GM21619 (cell line): ENCODE results near the gene PCBP3.
A peak's percentile ranks its signal among the peaks of the same experiment; 100 is the strongest.
"Not testable (repeated sequence)": the region's sequence is repeated elsewhere in the genome, so short reads cannot be mapped to it uniquely, and the experiment has no call there.

ENCODE experiments used
- ATAC-seq: cut with Tn5 transposase; IDR thresholded peaks from one replicate; pipeline ENCODE4 v1.9.1; 2021; ENCODE audit not compliant: unreplicated experiment

PCBP3 gene

DNA sequence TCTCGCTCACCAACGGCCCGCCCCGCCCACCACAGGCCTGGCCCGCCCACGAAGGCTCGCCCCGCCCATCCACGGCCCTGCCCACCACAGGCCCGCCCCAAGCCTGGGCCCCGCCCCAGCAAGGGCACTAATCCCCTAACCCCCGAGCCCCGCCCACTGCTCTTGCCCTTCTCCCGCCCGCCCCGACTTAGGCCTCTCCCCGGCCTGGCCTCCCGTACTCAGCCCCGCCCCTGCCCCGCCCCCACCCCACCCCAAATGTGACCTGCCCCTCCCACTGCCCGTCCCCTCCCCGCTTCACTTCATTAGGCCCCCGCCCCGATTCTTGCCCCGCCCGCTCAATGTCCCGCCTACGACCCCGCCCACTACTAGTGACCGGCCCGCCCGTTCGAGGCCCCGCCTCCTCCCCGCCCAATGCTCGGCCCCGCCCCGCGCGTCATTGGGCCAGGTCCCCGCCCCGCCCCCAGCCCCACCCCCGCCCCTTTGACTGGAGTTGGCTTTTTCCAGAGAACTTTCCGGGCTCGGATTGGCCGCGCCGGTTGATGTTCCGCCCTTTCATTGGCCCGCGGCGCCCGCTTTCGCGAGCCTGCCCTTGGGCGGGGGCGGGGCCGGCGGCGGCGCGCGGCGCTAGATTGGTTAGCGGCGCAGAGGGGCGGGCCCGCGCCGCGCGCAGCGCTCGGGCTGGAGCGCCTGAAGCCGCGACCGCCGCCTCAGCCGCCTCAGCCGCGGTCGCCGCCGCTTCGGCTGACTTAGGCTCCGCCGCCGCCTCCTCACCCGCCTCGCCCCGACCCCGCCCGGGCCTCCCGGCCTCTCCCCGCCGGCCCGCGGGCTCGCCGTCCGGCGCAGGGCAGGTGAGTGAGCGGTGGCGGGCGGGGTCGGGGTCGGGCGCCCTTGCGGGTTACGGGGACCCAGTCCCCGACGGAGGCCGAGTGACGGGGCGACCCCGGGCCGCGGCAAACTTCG, at the start of gene PCBP3:
PCBP3 (plus strand) TSS at position 705 of the 960 bp plus-strand sequence. CDS start 206,361 bp downstream, outside the sequence.
- peak; percentile 68 for ATAC-seq

- no peak for ATAC-seq
These were observed 48.6 kb upstream of the PCBP3 start for GRCh38 chr21:45594721-45595489.

DNA sequence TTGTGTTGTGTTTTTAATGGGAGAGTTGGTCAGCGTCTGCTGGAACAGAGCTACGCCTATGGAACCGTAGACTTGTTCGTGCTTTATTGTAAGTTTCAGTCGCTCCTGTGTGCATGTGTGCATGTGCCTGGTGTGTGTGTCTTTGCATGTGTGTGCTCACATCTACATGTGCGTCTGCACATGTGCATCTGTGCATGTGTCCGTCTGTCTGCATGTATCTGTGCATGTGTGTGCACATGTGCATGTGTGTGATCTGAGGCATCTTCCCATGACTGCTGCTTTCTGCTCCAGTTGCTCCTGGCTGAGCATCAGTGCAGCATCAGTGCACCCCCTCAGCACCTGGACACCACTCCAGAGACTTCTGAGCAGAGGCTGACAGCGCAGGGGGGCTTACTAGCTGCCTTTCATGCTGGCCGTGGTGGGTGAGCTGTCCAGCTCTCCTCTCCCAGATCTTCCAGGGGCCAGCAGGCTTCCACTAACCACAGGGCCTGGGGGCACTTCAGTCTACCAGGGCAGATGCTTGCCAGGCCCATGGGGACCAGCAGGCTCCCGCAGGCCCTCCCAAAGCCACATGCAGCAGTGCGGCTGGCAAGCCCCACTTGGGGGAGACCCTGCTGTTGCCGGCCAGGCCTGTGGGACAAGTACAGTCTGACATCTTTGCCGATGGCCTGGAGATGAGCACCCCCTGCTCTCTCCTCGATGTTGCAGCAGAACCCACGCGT, 47.8 kb upstream of the PCBP3 start:
- ATAC-seq = no peak

DNA sequence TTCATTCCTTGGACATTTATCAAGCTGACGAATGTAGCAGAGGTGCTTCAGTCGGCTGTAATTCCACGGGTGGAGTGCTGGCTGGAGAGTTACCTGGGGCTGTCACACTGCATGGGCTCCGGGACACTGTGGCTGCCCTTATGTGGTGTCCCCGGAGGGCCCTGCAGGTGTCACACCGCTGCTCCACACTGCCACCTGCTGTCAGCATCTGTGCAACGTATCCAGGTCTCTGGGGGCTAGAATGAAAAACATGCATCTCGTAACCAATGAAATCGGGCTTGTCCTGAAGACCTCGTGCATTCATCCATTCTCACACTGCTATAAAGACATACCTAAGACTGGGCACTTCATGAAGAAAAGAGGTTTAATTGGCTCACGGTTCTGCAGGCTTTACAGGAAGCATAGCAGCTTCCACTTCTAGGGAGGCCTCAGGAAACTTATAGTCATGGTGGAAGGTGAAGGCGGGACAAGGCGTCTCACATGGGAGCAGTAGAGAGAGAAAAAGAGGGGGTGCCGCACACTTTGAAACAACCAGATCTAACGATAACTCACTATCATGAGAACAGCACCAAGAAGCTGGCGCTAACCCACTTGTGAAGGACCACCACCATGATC, 46.7 kb upstream of the PCBP3 start:
- no peak for ATAC-seq

- no peak for ATAC-seq
These were observed 45.4 kb upstream of the PCBP3 start for GRCh38 chr21:45598109-45598508.

DNA sequence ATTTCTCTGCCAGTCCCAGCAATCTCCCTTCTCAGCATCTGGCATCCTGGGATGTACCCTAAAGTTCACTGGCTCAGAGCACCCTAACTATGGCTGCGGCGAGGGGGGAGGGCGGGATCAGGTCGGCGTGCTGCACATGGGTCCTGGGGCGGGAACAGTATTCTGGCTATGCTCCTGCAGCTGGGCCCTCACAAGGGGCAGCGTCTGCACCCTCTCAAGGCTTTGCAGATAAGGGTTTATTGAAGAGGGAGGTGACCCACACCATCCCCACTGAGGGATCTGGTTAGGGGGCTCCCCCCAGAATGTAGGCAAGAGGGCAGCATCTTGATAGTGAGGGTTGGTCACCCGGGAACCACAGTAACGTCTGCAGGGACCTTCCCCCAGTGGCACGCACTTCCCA, 44.9 kb upstream of the PCBP3 start:
- no peak for ATAC-seq

GRCh38 chr21:45599146-45599581, 44.4 kb upstream of the PCBP3 start:
- ATAC-seq = no peak

GRCh38 chr21:45600248-45600647, 43.3 kb upstream of the PCBP3 start:
- no peak for ATAC-seq

DNA sequence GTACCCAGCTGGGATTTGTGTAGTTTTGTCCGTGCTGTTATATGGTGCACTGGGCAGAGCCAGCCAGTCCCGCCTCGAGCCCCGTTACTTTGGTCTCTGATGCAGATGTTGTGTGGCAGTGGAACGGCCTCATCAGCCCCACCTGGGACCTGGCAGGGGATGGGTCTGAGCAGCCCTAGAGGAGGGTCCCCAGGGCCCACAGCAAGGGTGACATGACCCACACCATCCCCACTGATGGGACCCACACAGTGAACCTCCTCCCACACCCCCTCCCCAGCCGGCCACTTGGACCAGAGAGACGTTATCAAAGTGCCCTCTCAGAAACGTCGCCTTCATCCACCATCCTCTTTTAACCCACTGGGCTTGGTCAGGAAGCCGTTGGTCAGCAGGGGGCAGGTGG, 42.0 kb upstream of the PCBP3 start:
- ATAC-seq = no peak

DNA sequence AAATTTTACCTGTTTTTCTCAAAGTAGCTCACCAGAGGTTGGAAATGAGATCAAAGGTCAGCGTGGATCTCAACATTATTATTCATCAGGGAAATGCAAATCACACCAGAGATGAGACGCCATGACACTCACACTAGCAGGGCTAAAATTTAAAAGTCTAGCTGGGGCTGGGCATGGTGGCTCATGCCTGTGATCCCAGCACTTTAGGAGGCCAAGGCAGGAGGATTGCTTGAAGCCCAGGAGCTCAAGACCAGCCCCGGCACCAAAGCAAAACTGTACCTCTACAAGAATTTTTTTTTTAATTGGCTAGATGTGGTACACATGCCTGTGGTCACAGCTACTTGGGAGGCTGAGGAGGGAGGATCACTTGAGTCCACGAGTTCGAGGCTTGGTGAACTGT, 41.4 kb upstream of the PCBP3 start:
- ATAC-seq = no peak

DNA sequence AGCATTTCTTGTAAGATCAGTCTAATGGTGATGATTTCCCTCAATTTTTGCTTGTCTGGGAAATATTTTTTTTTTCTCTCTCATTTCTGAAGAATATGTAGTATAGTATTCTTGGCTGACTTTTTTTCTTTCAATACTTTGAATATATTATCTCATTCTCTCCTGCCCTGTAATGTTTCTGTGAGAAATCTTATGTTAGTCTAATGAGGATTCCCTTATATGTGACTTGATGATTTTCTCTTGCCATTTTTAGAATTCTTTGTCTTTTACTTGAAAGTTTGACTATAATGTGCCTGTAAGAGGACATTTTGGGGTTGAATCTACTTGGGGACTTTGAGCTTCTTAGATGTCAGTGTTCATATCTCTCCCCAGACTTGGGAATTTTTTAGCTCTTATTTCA, 40.0 kb upstream of the PCBP3 start:
- no peak for ATAC-seq

- ATAC-seq = not testable (repeated sequence)
These were observed 38.8 kb upstream of the PCBP3 start for GRCh38 chr21:45604681-45605080.

GRCh38 chr21:45607021-45607908, 36.3 kb upstream of the PCBP3 start:
- ATAC-seq = no peak

- ATAC-seq = no peak
These were observed 35.6 kb upstream of the PCBP3 start for GRCh38 chr21:45607909-45608295.

- not testable (repeated sequence) for ATAC-seq
These were observed 34.6 kb upstream of the PCBP3 start for GRCh38 chr21:45608747-45609470.

GRCh38 chr21:45609616-45610015, 33.9 kb upstream of the PCBP3 start:
- not testable (repeated sequence) for ATAC-seq

- no peak for ATAC-seq
These were observed 32.2 kb upstream of the PCBP3 start for GRCh38 chr21:45611296-45611695.

DNA sequence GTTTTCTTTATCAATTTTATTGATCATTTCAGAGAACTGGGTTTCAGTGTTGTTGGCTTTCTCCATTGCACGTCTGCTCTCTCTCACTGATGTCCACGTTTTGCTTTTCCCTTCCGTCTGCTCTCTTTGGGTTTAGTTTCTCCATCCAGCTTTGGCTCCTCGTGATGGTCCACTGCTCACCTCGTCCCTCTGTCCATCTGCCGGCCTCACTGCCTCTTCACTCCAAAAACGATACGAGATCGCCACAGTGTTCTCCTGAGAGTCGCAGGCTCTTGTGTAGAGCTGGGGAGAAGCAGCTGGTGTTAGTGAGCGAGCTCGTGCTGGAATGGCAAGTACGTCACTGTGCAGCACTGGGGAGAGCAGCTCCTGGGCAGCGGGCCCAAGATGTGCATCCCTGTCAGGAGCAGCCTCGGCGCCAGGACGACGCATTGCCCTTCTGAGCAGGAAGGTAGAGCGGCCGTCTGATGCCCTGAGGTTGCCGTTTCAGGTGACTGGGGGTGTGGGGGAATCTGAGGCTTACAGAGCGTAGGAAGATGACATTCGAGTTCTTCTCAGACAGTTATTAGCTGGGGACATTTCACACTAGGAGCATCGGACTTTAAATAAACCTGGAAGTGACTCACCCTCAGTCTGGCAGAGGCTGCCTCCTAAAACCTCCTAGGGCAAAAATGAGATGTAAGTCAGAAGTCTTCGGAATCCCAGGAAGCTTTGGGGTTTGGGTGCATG, 31.4 kb upstream of the PCBP3 start:
- no peak for ATAC-seq

GRCh38 chr21:45612665-45613019, 30.9 kb upstream of the PCBP3 start:
- not testable (repeated sequence) for ATAC-seq
